Mucosa of descending colon (tissue), 3 donors: ENCODE data around the gene PCBP3. TPM values are rescaled to one million over a fixed set of nuclear protein-coding genes. Genes with fewer than 3 reads are reported as not detected.

Experiments used
- ATAC-seq: fragments of 200-7000 bp; cut with Tn5 transposase; one replicate; pipeline ENCODE4 v1.9.1; 2020; ENCODE audit warnings: mild to moderate bottlenecking, moderate library complexity
- DNase-seq, 3 donors: peaks; one replicate each; pipeline ENCODE4 v3.0.0-alpha.2; 2020
- H3K36me3 ChIP-seq: fragments of 200-600 bp; one replicate; pipeline ENCODE4 v1.8.0; 2021; ENCODE audit warnings: low read depth, mild to moderate bottlenecking
- H3K4me1 ChIP-seq: fragments of 200-600 bp; one replicate; pipeline ENCODE4 v1.8.0; 2021; ENCODE audit warnings: low read depth, mild to moderate bottlenecking
- H3K4me3 ChIP-seq: fragments of 200-600 bp; one replicate; pipeline ENCODE4 v1.8.0; 2021; ENCODE audit warnings: mild to moderate bottlenecking
- H3K9me3 ChIP-seq: fragments of 200-600 bp; one replicate; pipeline ENCODE4 v1.8.0; 2021; ENCODE audit warnings: mild to moderate bottlenecking
- intact Hi-C, 2 donors: fragments of 100-400 bp; cut with DNase I in 1 of 2; cut with micrococcal nuclease in 1 of 2; formaldehyde crosslinking; loops; one replicate each; pipeline versions ENCODE4 v1.11.0 to v1.11.1; 2022; cut with DNase I, micrococcal nuclease
- total RNA-seq, 3 donors: library from RNA; stranded (reverse); fragmentation: NEBNext Ultra II Directional in 2 of 3; extraction: Animal tissue kit (Norgen Biotek cat#: 25700) in 2 of 3; gene quantifications; one replicate each; pipeline versions ENCODE4 v1.2.1 to v1.2.4, GENCODE V29; 2021 to 2023
- TF ChIP-seq, protein P1 (sequence below): fragments of 200-600 bp; IDR thresholded peaks from one replicate; pipeline ENCODE4 v1.8.0; 2022; ENCODE audit warnings: antibody characterized with exemption, mild to moderate bottlenecking
- donor health status: DM: no; HTN: no; CAD: no; lungs with moderate emphysema.
- donor health status: DM: no; HTN: no; CAD: no.
- donor health status: DM: no; HTN: yes; CAD: no.

Gene PCBP3
- total RNA-seq, 3 donors from 2014 or later: 4.5 to 18.4 (median 7.6) TPM

DNA sequence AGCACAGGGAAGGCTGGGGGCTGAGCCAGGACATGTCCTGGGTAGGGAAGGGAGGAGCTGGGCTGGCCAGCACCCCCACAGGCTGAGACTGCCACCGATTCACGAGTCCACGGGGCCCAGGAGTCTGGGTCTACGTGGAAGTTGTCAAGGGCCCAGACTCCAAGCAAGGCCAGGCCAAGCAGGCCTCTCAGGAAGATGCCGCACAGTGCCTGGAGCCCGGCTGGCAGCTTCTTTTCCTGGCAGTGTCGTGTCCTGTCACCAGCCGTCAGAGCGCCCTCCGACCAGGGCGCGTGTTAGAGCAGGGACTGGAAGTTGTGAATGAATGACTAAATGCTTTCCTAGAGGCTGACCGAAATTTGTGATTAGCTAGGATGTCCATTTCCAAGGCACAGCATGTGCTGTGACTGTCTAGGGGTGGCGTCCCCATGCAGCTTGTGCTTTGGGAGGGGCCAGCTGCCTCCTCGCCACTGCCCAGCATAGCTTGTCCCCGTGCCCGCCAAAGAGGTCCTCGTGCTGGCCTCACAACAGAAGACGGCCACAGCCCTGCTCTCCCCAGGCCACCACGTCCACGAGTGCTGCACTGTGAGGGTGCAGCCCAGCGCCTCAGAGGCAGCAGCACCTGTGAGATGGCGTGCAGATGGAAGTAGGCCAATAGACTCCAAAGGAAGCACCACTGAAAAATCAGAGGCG lies 190.6 kb downstream of the PCBP3 start:
- Histone ChIP-seq H3K4me3 (no peak overlapping the region), H3K9me3 (no peaks in the 10 kb centered on the region), H3K36me3 (no peaks in the 10 kb centered on the region), H3K4me1 (peaks cover 2% of the 10 kb centered on the region)
- intact Hi-C loops: no loop called here
- ATAC-seq (no peak), DNase-seq (no peak)
- TF ChIP-seq, protein P1, sequence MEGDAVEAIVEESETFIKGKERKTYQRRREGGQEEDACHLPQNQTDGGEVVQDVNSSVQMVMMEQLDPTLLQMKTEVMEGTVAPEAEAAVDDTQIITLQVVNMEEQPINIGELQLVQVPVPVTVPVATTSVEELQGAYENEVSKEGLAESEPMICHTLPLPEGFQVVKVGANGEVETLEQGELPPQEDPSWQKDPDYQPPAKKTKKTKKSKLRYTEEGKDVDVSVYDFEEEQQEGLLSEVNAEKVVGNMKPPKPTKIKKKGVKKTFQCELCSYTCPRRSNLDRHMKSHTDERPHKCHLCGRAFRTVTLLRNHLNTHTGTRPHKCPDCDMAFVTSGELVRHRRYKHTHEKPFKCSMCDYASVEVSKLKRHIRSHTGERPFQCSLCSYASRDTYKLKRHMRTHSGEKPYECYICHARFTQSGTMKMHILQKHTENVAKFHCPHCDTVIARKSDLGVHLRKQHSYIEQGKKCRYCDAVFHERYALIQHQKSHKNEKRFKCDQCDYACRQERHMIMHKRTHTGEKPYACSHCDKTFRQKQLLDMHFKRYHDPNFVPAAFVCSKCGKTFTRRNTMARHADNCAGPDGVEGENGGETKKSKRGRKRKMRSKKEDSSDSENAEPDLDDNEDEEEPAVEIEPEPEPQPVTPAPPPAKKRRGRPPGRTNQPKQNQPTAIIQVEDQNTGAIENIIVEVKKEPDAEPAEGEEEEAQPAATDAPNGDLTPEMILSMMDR: no peak

DNA sequence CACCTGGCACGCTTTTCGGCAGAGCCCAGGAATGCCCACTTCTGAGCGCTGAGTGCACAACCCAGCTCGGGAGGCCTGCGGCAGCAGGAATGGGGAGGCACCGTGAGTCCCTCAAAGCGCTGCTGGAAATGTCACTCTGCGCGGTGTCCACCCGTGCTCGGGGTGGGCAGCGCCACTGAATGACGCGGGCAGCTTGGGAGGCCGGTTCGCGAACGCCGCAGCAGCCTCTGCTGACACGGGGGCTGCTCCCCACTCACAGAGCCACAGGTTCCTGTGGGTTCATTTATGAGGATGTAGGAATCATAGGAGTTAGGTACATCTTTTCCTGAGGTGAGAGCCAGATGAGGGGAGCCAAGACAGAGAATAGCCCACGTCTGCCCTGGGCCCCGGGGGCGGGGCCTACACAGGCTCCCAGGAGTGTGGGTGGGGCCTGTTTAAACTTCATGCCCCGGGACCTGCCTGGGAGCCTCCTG lies 191.3 kb downstream of the PCBP3 start:
- intact Hi-C loops: no loop called here
- Histone ChIP-seq H3K4me3 (no peak overlapping the region), H3K4me1 (peaks cover 2% of the 10 kb centered on the region), H3K36me3 (no peaks in the 10 kb centered on the region), H3K9me3 (no peaks in the 10 kb centered on the region)
- ATAC-seq (no peak), DNase-seq (no peak)
- TF ChIP-seq, protein P1: no peak

DNA sequence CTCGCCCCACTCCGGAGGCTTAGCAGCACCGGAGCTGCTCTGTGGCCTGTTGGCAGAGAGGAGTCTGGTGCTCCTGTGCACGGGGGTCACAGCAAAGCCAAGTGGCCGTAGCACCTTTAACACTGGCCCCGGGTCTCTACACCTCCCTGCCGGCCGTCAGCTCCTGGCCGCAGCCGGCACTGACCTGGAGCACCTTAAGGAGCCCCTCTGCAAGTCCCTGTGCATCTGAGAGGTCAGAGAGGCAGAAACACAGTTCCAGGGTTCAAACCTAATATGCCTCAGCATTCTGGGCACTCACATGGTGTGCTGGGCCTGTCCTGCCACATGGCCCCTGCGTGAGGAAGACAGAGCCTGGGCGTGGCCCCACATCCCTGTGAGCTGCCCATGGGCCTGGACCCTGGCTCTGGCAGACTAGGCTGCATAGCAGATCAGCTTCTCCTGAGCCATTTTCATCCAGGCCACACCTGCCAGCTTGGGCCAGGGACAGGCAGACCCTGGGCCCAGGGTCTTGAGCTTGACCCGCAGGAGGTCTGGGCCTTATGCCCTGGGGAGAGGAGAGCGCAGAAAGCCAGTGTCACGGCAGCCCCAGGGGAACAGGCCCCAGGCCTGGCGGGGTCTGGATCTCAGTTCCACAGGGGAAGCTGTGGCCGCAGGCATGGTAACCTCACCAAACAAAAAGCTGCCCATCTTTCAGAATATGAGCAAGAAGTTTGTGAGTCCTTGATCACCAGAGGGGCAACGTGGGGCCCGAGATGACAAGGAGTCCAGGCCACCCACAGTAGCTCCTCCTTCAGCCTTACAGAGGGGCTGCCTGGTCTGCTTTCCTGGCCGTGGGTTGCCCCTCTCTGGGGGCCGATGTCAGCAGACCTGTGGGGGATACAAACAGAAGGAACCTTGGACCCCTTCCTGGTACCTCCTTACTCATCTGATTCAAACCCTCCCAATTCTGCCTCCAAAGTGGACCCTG lies 192.1 kb downstream of the PCBP3 start:
- DNase-seq (no peak), ATAC-seq (no peak)
- Histone ChIP-seq H3K4me1 (peaks cover 2% of the 10 kb centered on the region), H3K9me3 (peaks cover 2% of the 10 kb centered on the region), H3K36me3 (no peaks in the 10 kb centered on the region), H3K4me3 (no peak overlapping the region)
- intact Hi-C loops: no loop called here
- TF ChIP-seq, protein P1: no peak

DNA sequence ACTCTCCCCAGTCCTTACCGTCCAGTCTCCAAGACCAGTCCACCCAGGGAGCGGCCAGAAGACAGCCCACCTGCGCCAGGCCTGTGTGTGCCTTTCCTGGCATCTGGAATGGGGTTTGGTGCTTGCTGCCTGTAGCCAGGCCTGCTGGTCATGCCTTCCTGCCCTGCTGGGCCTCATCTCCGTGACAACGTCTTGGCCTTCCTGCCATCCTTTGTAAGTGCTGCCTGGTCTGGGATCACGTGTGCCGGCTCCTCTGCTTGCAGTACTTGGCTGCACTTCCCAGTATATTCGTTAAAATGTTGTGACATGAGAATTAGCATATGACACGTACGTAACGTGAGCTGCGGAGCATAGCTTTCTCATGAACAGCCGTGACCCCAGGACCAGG lies 192.7 kb downstream of the PCBP3 start:
- Histone ChIP-seq H3K9me3 (peaks cover 9% of the 10 kb centered on the region), H3K4me1 (no peaks in the 10 kb centered on the region), H3K36me3 (no peaks in the 10 kb centered on the region), H3K4me3 (no peak overlapping the region)
- ATAC-seq (no peak), DNase-seq (no peak)
- TF ChIP-seq, protein P1: no peak
- intact Hi-C loops: no loop called here

DNA sequence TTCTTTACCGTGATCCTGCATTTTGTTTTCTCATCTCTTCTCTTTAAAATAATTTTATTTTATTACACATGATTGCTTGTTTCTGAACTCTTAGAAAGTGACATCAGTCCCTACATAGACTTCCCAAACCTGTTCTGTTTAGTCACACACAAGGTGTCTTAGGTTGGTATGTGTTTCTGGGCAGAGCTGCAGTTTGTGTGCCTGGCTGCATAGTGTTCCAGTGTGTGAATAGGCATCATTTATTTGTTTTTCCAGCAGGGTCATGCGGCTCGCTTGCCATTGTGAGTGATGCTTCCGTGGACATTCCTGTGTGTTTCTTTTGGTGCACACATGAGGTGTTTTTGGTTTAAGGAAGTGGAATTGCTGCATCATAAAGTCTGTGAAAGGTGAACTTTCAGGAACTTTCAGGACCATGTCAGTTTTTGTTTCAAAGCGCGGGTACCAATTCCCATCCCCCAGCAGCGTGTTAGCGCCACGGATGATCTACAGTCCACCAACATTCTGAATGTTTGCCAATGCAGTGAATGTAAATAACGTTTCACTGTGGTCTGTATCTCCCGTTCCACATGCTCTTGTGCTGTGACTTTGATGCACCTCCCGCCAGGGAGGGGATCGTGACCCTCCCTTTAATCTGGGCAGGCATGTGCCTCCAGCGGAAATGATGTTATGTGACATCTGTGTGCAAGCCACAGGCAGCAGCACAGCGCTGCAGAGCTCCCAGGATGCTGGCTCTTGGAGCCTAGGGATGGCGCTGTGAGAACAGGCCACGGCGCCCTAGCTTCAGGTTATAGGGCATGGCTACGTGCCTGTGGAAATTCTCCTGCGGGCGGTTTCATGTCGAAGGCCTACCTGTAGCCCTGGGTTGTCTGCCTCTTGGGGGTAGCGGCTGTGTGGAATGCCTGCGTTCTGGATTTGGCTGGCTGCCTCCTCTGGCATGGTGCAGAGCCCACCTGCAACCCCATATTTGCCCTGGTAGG lies 193.5 kb downstream of the PCBP3 start:
- peaks cover 9% of the 10 kb centered on the region for H3K9me3 ChIP-seq
- H3K4me3 ChIP-seq: no peak overlapping the region
- DNase-seq (no peak), ATAC-seq (no peak)
- H3K36me3 ChIP-seq: no peaks in the 10 kb centered on the region
- TF ChIP-seq, protein P1: no peak
- intact Hi-C loops: no loop called here
- H3K4me1 ChIP-seq: no peaks in the 10 kb centered on the region
